Lower lobe of right lung (tissue), 2 donors: ENCODE measurements around the gene PDK3. TPM values are rescaled to one million over a fixed set of nuclear protein-coding genes. Genes with fewer than 3 reads are reported as not detected.

Experiments used
- ATAC-seq, 2 donors: fragments of 200-7000 bp; cut with Tn5 transposase; one replicate each; pipeline ENCODE4 v1.9.1; 2020 to 2022; ENCODE audit warnings: mild to moderate bottlenecking in 2 of 2, moderate library complexity in 2 of 2
- DNase-seq: peaks from one replicate; pipeline ENCODE4 v3.0.0-alpha.2; 2020
- H3K27ac ChIP-seq: fragments of 200-600 bp; one replicate; pipeline ENCODE4 v1.8.0; 2022
- H3K27me3 ChIP-seq: fragments of 200-600 bp; one replicate; pipeline ENCODE4 v1.8.0; 2022; ENCODE audit warnings: low read depth
- H3K36me3 ChIP-seq: fragments of 200-600 bp; one replicate; pipeline ENCODE4 v1.8.0; 2022; ENCODE audit warnings: mild to moderate bottlenecking
- H3K4me1 ChIP-seq: fragments of 200-600 bp; one replicate; pipeline ENCODE4 v1.8.0; 2022
- H3K4me3 ChIP-seq: fragments of 200-600 bp; one replicate; pipeline ENCODE4 v1.8.0; 2022; ENCODE audit warnings: mild to moderate bottlenecking
- H3K9me3 ChIP-seq: fragments of 200-600 bp; one replicate; pipeline ENCODE4 v1.8.0; 2022
- intact Hi-C: fragments of 100-400 bp; cut with DNase I; formaldehyde crosslinking; loops from one replicate; pipeline ENCODE4 v1.11.0; 2022
- total RNA-seq: library from RNA; stranded (reverse); fragmentation: NEBNext Ultra II Directional; extraction: Animal tissue kit (Norgen Biotek cat#: 25700); gene quantifications from one replicate; pipeline ENCODE4 v1.2.1, GENCODE V29; 2021
- TF ChIP-seq, protein P1 (sequence below): fragments of 200-600 bp; IDR thresholded peaks from one replicate; pipeline ENCODE4 v1.8.0; 2022; ENCODE audit warnings: antibody characterized with exemption, mild to moderate bottlenecking
- donor health status: DM: no; HTN: yes; CAD: no; lungs with severe emphysema.

The PDK3 gene
- total RNA-seq, 1 donor from 2014 or later = 22.3 TPM

DNA sequence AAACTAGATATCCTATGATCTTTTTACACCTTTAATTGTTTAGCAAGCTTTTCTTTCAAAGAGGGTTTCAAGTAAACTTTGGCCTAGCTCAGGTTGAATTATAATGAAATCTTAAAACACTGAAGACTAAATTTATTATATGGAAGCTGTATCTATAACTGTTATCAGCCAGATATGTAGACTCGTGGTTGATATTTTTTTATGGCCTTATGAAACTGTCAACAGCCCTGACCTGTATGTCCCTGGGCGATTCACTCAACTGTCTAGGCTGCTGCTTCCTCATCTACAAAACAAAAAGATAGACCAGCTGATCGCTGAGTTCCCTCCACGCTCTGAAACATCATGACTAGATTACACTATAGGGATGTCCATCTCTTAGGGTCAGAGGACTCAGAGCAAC is 21.2 kb upstream of the PDK3 start:
- Histone ChIP-seq H3K36me3 (no peaks in the 10 kb centered on the region), H3K27ac (no peak overlapping the region), H3K9me3 (no peaks in the 10 kb centered on the region), H3K4me1 (no peaks in the 10 kb centered on the region), H3K4me3 (no peak overlapping the region), H3K27me3 (no peaks in the 10 kb centered on the region)
- no peak for DNase-seq
- intact Hi-C loops = no loop called here
- TF ChIP-seq, protein P1, sequence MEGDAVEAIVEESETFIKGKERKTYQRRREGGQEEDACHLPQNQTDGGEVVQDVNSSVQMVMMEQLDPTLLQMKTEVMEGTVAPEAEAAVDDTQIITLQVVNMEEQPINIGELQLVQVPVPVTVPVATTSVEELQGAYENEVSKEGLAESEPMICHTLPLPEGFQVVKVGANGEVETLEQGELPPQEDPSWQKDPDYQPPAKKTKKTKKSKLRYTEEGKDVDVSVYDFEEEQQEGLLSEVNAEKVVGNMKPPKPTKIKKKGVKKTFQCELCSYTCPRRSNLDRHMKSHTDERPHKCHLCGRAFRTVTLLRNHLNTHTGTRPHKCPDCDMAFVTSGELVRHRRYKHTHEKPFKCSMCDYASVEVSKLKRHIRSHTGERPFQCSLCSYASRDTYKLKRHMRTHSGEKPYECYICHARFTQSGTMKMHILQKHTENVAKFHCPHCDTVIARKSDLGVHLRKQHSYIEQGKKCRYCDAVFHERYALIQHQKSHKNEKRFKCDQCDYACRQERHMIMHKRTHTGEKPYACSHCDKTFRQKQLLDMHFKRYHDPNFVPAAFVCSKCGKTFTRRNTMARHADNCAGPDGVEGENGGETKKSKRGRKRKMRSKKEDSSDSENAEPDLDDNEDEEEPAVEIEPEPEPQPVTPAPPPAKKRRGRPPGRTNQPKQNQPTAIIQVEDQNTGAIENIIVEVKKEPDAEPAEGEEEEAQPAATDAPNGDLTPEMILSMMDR = no peak
- ATAC-seq = no peak

DNA sequence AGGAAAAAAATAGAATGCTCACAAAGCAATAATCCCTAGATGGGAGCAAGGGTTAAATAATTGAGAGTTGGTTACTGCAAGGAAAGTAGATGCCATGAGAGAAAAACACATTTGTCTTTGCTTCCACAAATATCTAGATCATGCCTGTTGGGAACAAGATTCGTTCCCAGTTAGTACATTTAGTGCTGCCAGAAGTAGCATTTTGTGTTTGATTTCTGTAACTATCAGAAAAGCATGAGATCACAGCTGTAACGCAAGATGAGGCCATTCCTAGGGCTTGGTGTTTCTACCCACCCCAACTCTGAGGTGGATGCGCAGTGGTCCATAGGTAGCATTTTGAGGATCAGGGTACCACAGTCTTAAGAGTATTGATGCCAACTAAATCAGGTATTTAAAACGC is 20.4 kb upstream of the PDK3 start:
- H3K4me1 ChIP-seq = no peaks in the 10 kb centered on the region
- H3K36me3 ChIP-seq = no peaks in the 10 kb centered on the region
- TF ChIP-seq, protein P1 = no peak
- no peaks in the 10 kb centered on the region for H3K9me3 ChIP-seq
- H3K4me3 ChIP-seq = no peak overlapping the region
- intact Hi-C loops = no loop called here
- DNase-seq (no peak), ATAC-seq (no peak)
- no peak overlapping the region for H3K27ac ChIP-seq
- H3K27me3 ChIP-seq = no peaks in the 10 kb centered on the region

DNA sequence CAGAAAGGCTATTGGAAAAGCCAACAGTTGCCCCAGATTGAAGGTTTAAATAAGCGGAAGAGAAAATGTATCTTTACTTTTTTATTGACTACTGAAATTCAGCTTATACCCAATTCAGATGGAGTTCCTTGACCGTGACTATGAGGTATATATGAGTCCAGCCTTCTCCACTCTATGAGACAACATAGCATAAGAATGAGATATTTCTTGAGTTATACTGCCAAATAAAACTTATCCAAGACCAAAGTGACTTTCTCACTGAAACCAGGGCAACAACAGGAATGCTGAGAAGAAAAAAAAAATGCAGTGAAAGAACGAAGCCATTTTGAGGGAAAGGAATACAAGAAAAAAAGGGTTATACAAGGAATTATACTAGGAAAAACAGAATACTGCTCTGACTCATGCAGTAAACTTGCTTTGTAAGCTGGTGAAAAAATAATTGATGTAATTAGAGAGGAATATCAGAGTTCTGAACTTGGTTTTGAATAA is 16.3 kb upstream of the PDK3 start:
- ATAC-seq (no peak), DNase-seq (no peak)
- Histone ChIP-seq H3K27me3 (no peaks in the 10 kb centered on the region), H3K27ac (no peak overlapping the region), H3K4me1 (no peaks in the 10 kb centered on the region), H3K9me3 (no peaks in the 10 kb centered on the region), H3K36me3 (no peaks in the 10 kb centered on the region), H3K4me3 (no peak overlapping the region)
- TF ChIP-seq, protein P1 = no peak
- intact Hi-C loops = no loop called here

DNA sequence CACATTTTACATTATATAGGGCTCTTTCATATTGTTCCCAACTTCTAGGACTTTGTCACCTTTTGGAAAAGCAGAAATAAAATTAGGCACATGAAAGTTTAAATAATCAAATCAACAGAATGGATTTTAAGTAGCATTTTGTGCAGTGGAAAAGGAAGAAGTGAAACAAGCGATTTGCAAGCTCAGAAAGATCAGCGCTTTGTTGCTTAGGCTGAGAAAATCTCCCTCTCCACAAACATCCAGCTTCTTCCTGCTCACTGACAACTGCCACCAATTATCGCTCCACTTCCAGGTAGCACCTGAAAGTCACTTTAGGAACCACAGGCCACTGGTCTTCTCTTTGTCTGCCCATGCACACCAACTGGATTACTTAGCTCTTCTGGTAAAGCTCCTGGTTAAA is 2.0 kb upstream of the PDK3 start:
- H3K36me3 ChIP-seq = no peaks in the 10 kb centered on the region
- H3K27me3 ChIP-seq = no peaks in the 10 kb centered on the region
- DNase-seq (no peak), ATAC-seq (no peak)
- TF ChIP-seq, protein P1 = no peak
- H3K4me1 ChIP-seq = peaks cover 6% of the 10 kb centered on the region
- intact Hi-C loops = no loop called here
- H3K27ac ChIP-seq = no peak overlapping the region
- H3K9me3 ChIP-seq = no peaks in the 10 kb centered on the region
- no peak overlapping the region for H3K4me3 ChIP-seq

DNA sequence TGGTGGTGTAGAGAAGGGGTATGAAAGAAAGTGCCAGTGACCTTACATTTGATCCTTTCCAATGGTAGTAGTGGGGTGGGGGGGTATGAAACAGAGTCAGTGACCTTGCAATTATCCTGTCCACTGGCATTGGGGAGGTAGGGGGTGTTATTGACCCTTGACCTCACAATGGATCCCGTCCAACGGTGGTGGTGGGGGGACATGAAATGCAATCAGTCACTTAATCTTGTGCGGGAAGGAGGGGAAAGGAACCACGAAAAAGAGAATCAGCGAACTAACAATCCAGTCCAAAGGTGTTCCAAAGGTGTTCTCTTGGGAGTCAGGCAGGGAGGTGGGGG is 619 bp upstream of the PDK3 start:
- DNase-seq (no peak), ATAC-seq (no peak)
- peaks cover 6% of the 10 kb centered on the region for H3K4me1 ChIP-seq
- no peaks in the 10 kb centered on the region for H3K9me3 ChIP-seq
- H3K27me3 ChIP-seq = no peaks in the 10 kb centered on the region
- TF ChIP-seq, protein P1 = no peak
- peak overlapping the region; percentile 68 for H3K4me3 ChIP-seq
- intact Hi-C loops = no loop called here
- no peaks in the 10 kb centered on the region for H3K36me3 ChIP-seq
- H3K27ac ChIP-seq = peak overlapping the region; percentile 82

DNA sequence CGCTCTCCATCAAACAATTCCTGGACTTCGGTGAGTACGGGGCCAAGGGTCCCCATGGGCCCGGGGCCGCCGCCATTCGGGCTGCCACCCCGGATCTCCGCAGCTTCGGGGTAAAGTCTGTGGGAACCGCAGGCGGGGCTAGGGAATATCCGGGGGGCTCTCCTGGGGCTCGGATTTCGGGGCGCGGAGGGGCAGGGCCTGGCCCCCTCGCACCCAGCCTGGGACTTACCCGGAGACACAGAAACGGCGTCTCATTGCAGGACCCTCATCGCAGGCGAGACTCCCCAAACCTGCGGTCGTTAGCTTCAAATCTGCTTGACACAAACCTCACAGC is 413 bp downstream of the PDK3 start:
- TF ChIP-seq, protein P1 = no peak
- peak in 1 of 2 donors; percentile 3 for ATAC-seq
- Histone ChIP-seq H3K9me3 (no peaks in the 10 kb centered on the region), H3K27ac (peak overlapping the region; percentile 82), H3K27me3 (no peaks in the 10 kb centered on the region), H3K36me3 (no peaks in the 10 kb centered on the region), H3K4me3 (peak overlapping the region; percentile 68), H3K4me1 (peaks cover 6% of the 10 kb centered on the region)
- DNase-seq = no peak
- intact Hi-C loops = no loop called here
